GM23338 (cell line): ENCODE data around the gene POU3F1.

Experiments used
- CREB1 ChIP-seq: fragments of 250-450 bp; sonication (Bioruptor Pico); IDR thresholded peaks from 2 replicates; pipeline ENCODE4 v1.5.0; 2020; ENCODE audit warnings: low read depth, mild to moderate bottlenecking, moderate library complexity
- CTCF ChIP-seq, 2 experiments: fragments of 200-600 bp in 1 of 2; sonication (generic) in 1 of 2; conservative IDR thresholded peaks; 2 replicates each; pipeline versions ENCODE4 v1.5.1 to v1.6.1; 2016 to 2017; ENCODE audit warnings: antibody characterized with exemption in 2 of 2, low read depth in 2 of 2, mild to moderate bottlenecking in 2 of 2, moderate library complexity in 1 of 2
- ETS1 ChIP-seq: IDR thresholded peaks from 2 replicates; pipeline ENCODE4 v1.6.1; 2016; ENCODE audit warnings: antibody characterized with exemption
- EZH2 ChIP-seq: fragments of 200-600 bp; sonication (generic); IDR thresholded peaks from one replicate; pipeline ENCODE4 v1.8.0; 2017; ENCODE audit warnings: antibody characterized with exemption, mild to moderate bottlenecking, low read depth; ENCODE audit not compliant: unreplicated experiment
- EZH2phosphoT487 ChIP-seq: fragments of 200-600 bp; sonication (generic); IDR thresholded peaks from one replicate; pipeline ENCODE4 v1.8.1; 2018; ENCODE audit warnings: antibody characterized with exemption; ENCODE audit not compliant: unreplicated experiment
- JUNB ChIP-seq: IDR thresholded peaks from one replicate; pipeline ENCODE4 v1.6.1; 2016; ENCODE audit warnings: antibody characterized with exemption; ENCODE audit not compliant: unreplicated experiment
- NANOG ChIP-seq: IDR thresholded peaks from 2 replicates; pipeline ENCODE4 v1.6.1; 2016; ENCODE audit warnings: antibody characterized with exemption, borderline replicate concordance
- POLR2AphosphoS5 ChIP-seq: IDR thresholded peaks from 2 replicates; pipeline ENCODE4 v1.6.1; 2016; ENCODE audit warnings: antibody characterized with exemption, low read depth
- REST ChIP-seq: IDR thresholded peaks from one replicate; pipeline ENCODE4 v1.6.1; 2018; ENCODE audit warnings: antibody characterized with exemption; ENCODE audit not compliant: unreplicated experiment
- ZNF114 ChIP-seq: fragments of 250-450 bp; sonication (Bioruptor Pico); IDR thresholded peaks from 2 replicates; pipeline ENCODE4 v1.5.0; 2020; ENCODE audit warnings: mild to moderate bottlenecking, moderate library complexity
- ZNF331 ChIP-seq: fragments of 250-450 bp; sonication (Bioruptor Pico); IDR thresholded peaks from 2 replicates; pipeline ENCODE4 v1.5.0; 2020; ENCODE audit warnings: low read depth, mild to moderate bottlenecking, moderate library complexity
- ZNF462 ChIP-seq: fragments of 250-450 bp; sonication (Bioruptor Pico); IDR thresholded peaks from 2 replicates; pipeline ENCODE4 v1.5.0; 2020; ENCODE audit warnings: mild to moderate bottlenecking, moderate library complexity

- TF ChIP-seq CTCF (conservative IDR thresholded peaks at IDR 0.05; ENCODE audit: low read depth in 2 of 2) (no peak), POLR2AphosphoS5 (no peak), EZH2phosphoT487 (no peak), REST (no peak), CREB1 (CRISPR knock-in tag) (no peak), EZH2 (no peak), NANOG (no peak), ETS1 (no peak), ZNF462 (CRISPR knock-in tag) (no peak), ZNF114 (CRISPR knock-in tag) (no peak), JUNB (no peak), ZNF331 (CRISPR knock-in tag) (no peak)
Observed at GRCh38 chr1:38074302-38074677, 27.7 kb upstream of the POU3F1 start.
